Motor neuron (in vitro differentiated cells): Measurements from ENCODE around the gene PLAAT4. TPM values are rescaled to one million over a fixed set of nuclear protein-coding genes. Genes with fewer than 3 reads are reported as not detected.
"Not testable (repeated sequence)": the region's sequence is repeated elsewhere in the genome, so short reads cannot be mapped to it uniquely, and the experiment has no call there.

Experiments
- ATAC-seq, 8 experiments: fragments of 200-7000 bp; cut with Tn5 transposase; replicated peaks in 6 of 8; 2 replicates each; pipeline ENCODE4 v1.8.0; 2021; ENCODE audit warnings: mild to moderate bottlenecking in 8 of 8, moderate library complexity in 8 of 8
- H3K27ac ChIP-seq, 2 donors: fragments of 250-450 bp; sonication (Bioruptor Pico); 2 replicates each; pipeline ENCODE4 v1.9.0; 2021; ENCODE audit warnings: antibody characterized with exemption in 2 of 2, mild to moderate bottlenecking in 2 of 2, moderate library complexity in 1 of 2
- H3K4me1 ChIP-seq, 2 donors: fragments of 250-450 bp; sonication (Bioruptor Pico); replicated peaks in 1 of 2; 2 replicates each; pipeline ENCODE4 v1.6.1; 2021; ENCODE audit warnings: antibody characterized with exemption in 2 of 2, mild to moderate bottlenecking in 2 of 2, moderate library complexity in 1 of 2
- H3K4me3 ChIP-seq, 5 donors: fragments of 250-450 bp; sonication (Bioruptor Pico); 2 replicates each; pipeline ENCODE4 v1.9.0; 2021; ENCODE audit warnings: antibody characterized with exemption in 5 of 5, mild to moderate bottlenecking in 5 of 5, moderate library complexity in 4 of 5
- WGBS, 10 experiments: fragments of 450-650 bp; shearing (Covaris generic); methylation state at CpG; one replicate each; pipeline ENCODE4 v1.0.0; 2022; 5-methylcytosine and 5-hydroxymethylcytosine counted together
- in situ Hi-C, 9 experiments: fragments of 400-800 bp; cut with MboI; loops; one replicate each; pipeline ENCODE4 v1.15.0; 2021; ENCODE audit warnings: low sequenced_read_pairs in 9 of 9, low pct_unique_long_range_greater_than_20kb in 2 of 9; ENCODE audit not compliant: unreplicated experiment in 9 of 9
- total RNA-seq, 8 experiments: library from RNA; unstranded; fragments of 300-600 nt; gene quantifications; 2 replicates each; pipeline versions ENCODE4 v1.2.3 to v1.2.4, GENCODE V29; 2022

Gene PLAAT4
- total RNA-seq, 8 experiments from 2014 or later: 0.58 to 655 (median 64.3) TPM; not detected in 2

- Histone ChIP-seq H3K27ac (no peak overlapping the region), H3K4me1 (no peaks in the 10 kb centered on the region), H3K4me3 (no peak overlapping the region)
- WGBS, 10 experiments: 40 to 100% (median 90%) methylated on average over 1 to 5 of the region's 5 CpGs; no CpG with 5 or more reads in 2 of the 10 experiments
- no peak for ATAC-seq
- in situ Hi-C loops: no loop called here
These were observed 19.5 kb upstream of the PLAAT4 start for GRCh38 chr11:63517156-63517555.

GRCh38 chr11:63518548-63518947 is 18.1 kb upstream of the PLAAT4 start:
- 0 to 100% (median 80%) methylated on average over 1 of the region's 1 CpG; no CpG with 5 or more reads in 1 of the 10 experiments for whole genome bisulfite sequencing, 10 experiments
- Histone ChIP-seq H3K27ac (no peak overlapping the region), H3K4me1 (no peaks in the 10 kb centered on the region), H3K4me3 (no peak overlapping the region)
- no peak for ATAC-seq
- in situ Hi-C loops: no loop called here

GRCh38 chr11:63520606-63521170 is 15.9 kb upstream of the PLAAT4 start:
- no peaks in the 10 kb centered on the region for H3K4me1 ChIP-seq
- in situ Hi-C loops: no loop called here
- WGBS, 10 experiments: 0 to 96% (median 78%) methylated on average over 1 to 5 of the region's 5 CpGs
- no peak overlapping the region for H3K4me3 ChIP-seq
- no peak overlapping the region for H3K27ac ChIP-seq
- no peak for ATAC-seq

- WGBS, 10 experiments: 47 to 100% (median 82%) methylated on average over 1 to 2 of the region's 2 CpGs; no CpG with 5 or more reads in 1 of the 10 experiments
- no peak overlapping the region for H3K27ac ChIP-seq
- ATAC-seq: no peak
- in situ Hi-C loops: no loop called here
- H3K4me1 ChIP-seq: no peaks in the 10 kb centered on the region
- H3K4me3 ChIP-seq: no peak overlapping the region
These were observed 14.7 kb upstream of the PLAAT4 start for GRCh38 chr11:63521896-63522295.

GRCh38 chr11:63523151-63523550 is 13.5 kb upstream of the PLAAT4 start:
- in situ Hi-C loops: no loop called here
- no peak overlapping the region for H3K4me3 ChIP-seq
- H3K4me1 ChIP-seq: peaks cover 9% of the 10 kb centered on the region in 2 donors
- WGBS, 10 experiments: 50 to 100% (median 80%) methylated on average over 1 to 7 of the region's 7 CpGs; no CpG with 5 or more reads in 1 of the 10 experiments
- H3K27ac ChIP-seq: no peak overlapping the region
- no peak for ATAC-seq

GRCh38 chr11:63527667-63528066 is 8.9 kb upstream of the PLAAT4 start:
- H3K27ac ChIP-seq: peak overlapping the region in 1 of 2 donors; percentile 81
- 51 to 80% (median 78%) methylated on average over 1 to 2 of the region's 2 CpGs; no CpG with 5 or more reads in 4 of the 10 experiments for WGBS, 10 experiments
- no peak for ATAC-seq
- in situ Hi-C loops: no loop called here
- H3K4me1 ChIP-seq: peaks cover 48 to 49% of the 10 kb centered on the region in 2 donors
- no peak overlapping the region for H3K4me3 ChIP-seq

- in situ Hi-C loops, ATAC-seq, H3K4me3 ChIP-seq: not testable (repeated sequence)
- Histone ChIP-seq H3K27ac (peak overlapping the region in 1 of 2 donors; percentile 81), H3K4me1 (peaks cover 53% of the 10 kb centered on the region in 2 donors)
- 0 to 40% (median 33%) methylated on average over 1 to 3 of the region's 11 CpGs; no CpG with 5 or more reads in 5 of the 10 experiments for WGBS, 10 experiments
These were observed 8.5 kb upstream of the PLAAT4 start for GRCh38 chr11:63528156-63528555.

GRCh38 chr11:63528729-63529278 is 7.8 kb upstream of the PLAAT4 start:
- Histone ChIP-seq H3K4me1 (peaks cover 58% of the 10 kb centered on the region in 2 donors), H3K27ac (peak overlapping the region; percentile 78 to 90)
- WGBS, 10 experiments: 0 to 67% (median 25%) methylated on average over 1 of the region's 3 CpGs; no CpG with 5 or more reads in 5 of the 10 experiments
- ATAC-seq, in situ Hi-C loops, H3K4me3 ChIP-seq: not testable (repeated sequence)

GRCh38 chr11:63529373-63529772 is 7.2 kb upstream of the PLAAT4 start:
- 0 to 46% (median 28%) methylated on average over 1 to 5 of the region's 6 CpGs; no CpG with 5 or more reads in 1 of the 10 experiments for WGBS, 10 experiments
- peaks cover 58% of the 10 kb centered on the region in 2 donors for H3K4me1 ChIP-seq
- H3K4me3 ChIP-seq, in situ Hi-C loops, ATAC-seq: not testable (repeated sequence)
- H3K27ac ChIP-seq: peak overlapping the region; percentile 78 to 90

- WGBS, 10 experiments: 17 to 100% (median 50%) methylated on average over 1 to 2 of the region's 2 CpGs; no CpG with 5 or more reads in 3 of the 10 experiments
- in situ Hi-C loops: no loop called here
- Histone ChIP-seq H3K27ac (peak overlapping the region; percentile 78 to 90), H3K4me1 (peaks cover 58% of the 10 kb centered on the region in 2 donors), H3K4me3 (no peak overlapping the region)
- peak in 3 of 8 experiments; percentile 18 to 23 (median 19) for ATAC-seq
These were observed 6.6 kb upstream of the PLAAT4 start for GRCh38 chr11:63530021-63530420.

- Histone ChIP-seq H3K27ac (peak overlapping the region; percentile 69 to 77), H3K4me1 (peaks cover 58% of the 10 kb centered on the region in 2 donors)
- 0 to 60% (median 29%) methylated on average over 1 to 3 of the region's 6 CpGs; no CpG with 5 or more reads in 3 of the 10 experiments for WGBS, 10 experiments
- in situ Hi-C loops, H3K4me3 ChIP-seq: not testable (repeated sequence)
- peak; percentile 84 to 93 (median 88) for ATAC-seq
These were observed 5.4 kb upstream of the PLAAT4 start for GRCh38 chr11:63531074-63531792.

GRCh38 chr11:63532117-63532516 is 4.5 kb upstream of the PLAAT4 start:
- WGBS, 10 experiments: 0 to 25% (median 21%) methylated on average over 1 to 2 of the region's 2 CpGs; no CpG with 5 or more reads in 2 of the 10 experiments

More at GRCh38 chr11:63532117-63532516, 4.5 kb upstream of the PLAAT4 start:
- H3K4me1 ChIP-seq: peaks cover 62 to 63% of the 10 kb centered on the region in 2 donors
- H3K27ac ChIP-seq: peak overlapping the region; percentile 69 to 77
- no peak overlapping the region for H3K4me3 ChIP-seq
- ATAC-seq: peak in 1 of 8 experiments; percentile 4
- in situ Hi-C loops: no loop called here
